Right lobe of liver (tissue), 4 donors: Measurements from ENCODE around the gene CRKL.

Experiments
- CTCF ChIP-seq, 4 donors: fragments of 200-600 bp in 3 of 4; fragments of 450-650 bp in 1 of 4; IDR thresholded peaks; one replicate each; pipeline versions ENCODE4 v1.5.1 to v1.8.0; 2016 to 2022; ENCODE audit warnings: antibody characterized with exemption in 4 of 4, mild to moderate bottlenecking in 2 of 4
- POLR2A ChIP-seq: fragments of 450-650 bp; IDR thresholded peaks from one replicate; pipeline ENCODE4 v1.6.1; 2017; ENCODE audit warnings: antibody characterized with exemption, mild to moderate bottlenecking
- donor health status: DM: no; HTN: no; CAD: no.
- donor health status: DM: no; HTN: no; CAD: no.
- donor health status: DM: no; HTN: yes; CAD: no.

GRCh38 chr22:20973634-20974286 lies 56.6 kb downstream of the CRKL start:
- TF ChIP-seq CTCF (IDR thresholded peaks at IDR 0.05) (no peak), POLR2A (no peak)
